GM19395 (cell line): Measurements from ENCODE around the gene GIPC3.
"Not testable (repeated sequence)": the region's sequence is repeated elsewhere in the genome, so short reads cannot be mapped to it uniquely, and the experiment has no call there.

Experiments
- ATAC-seq: cut with Tn5 transposase; IDR thresholded peaks from one replicate; pipeline ENCODE4 v1.9.1; 2021; ENCODE audit warnings: mild to moderate bottlenecking, moderate library complexity; ENCODE audit not compliant: unreplicated experiment

The GIPC3 gene

DNA sequence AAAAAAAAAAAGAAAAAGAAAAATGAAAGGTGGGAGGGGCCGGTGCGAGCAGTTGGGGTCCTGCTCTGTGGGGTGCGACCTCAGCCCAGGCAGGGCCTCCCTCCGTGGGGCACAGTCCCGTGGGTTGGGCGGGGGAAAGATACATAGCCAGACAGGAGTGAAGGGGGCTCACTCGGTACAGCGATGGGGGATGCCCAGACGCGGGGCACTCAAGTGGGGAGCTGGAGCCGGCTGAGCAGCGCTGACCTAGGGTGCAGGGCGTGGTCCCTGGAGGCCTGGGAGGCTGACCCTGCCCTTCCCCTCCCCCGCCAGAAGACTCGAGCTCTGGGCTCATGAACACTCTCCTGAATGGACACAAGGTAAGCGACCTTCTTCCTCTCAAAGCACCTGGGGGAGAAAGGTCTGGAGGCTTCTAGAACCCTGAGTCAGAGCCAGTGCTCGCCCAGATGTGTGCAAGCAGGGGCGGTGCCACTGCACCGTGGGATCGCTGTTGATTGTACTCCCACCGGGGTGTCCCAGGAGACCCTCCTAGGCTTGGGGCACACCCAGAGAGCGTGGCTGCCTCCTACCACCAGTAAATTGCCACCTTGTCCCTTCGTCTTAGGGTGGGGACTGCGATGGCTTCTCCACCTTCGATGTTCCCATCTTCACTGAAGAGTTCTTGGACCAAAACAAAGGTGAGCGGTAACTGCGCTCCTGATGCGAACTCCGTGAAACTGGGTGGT is 9.2 kb upstream of the GIPC3 start:
- no peak for ATAC-seq

DNA sequence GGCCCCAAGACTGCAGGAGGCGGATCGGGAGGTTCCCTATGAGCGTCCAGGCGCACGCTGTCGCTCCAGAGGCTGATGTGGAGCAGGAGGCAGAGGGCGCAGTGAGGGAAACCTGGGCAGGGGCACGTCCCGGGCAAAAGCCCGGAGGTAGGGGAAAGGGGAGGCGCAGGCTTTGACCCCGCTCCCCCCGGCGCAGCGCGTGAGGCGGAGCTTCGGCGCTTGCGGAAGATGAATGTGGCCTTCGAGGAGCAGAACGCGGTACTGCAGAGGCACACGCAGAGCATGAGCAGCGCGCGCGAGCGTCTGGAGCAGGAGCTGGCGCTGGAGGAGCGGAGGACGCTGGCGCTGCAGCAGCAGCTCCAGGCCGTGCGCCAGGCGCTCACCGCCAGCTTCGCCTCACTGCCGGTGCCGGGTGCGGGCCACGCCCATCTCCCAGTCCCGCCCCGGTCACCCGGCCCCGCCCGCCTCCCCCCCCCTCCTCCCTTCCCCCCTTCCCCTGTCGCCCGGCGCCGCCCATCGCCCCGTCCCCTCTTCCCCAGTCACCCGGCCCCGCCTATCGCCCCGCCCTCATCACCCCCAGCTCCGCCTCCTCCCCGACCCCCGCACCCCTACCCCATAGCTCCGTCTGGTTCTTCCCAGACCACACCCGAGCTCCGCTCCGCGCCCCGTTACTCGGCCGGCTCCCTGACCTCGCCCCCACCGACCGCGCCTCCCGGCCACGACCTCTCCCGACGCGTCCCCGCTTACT is 8.4 kb upstream of the GIPC3 start:
- no peak for ATAC-seq

DNA sequence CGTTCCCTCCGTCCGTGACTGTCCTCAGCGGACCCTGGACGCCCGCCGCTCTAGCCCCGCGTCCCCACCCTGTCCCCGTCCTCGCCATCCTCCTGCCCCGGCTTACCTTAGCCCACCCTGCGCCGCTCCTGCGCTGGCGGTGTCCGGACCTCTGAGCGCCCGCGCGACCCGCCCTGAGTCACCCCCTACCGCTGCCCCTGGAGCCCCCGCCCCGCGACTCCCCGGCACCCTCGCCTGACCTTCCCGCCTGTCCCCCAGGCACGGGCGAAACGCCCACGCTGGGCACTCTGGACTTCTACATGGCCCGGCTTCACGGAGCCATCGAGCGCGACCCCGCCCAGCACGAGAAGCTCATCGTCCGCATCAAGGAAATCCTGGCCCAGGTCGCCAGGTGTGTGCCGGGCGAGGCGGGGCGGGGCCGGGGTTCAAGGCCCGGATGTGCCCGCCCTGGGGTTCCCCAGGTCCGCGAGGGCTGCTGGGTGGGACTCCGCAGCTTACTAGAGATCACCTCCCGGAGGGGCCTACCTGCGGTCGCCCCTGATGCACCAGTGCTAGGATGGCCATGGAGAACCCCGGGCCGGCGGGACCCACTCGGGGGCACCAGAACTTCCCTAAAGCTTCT is 7.4 kb upstream of the GIPC3 start:
- no peak for ATAC-seq

DNA sequence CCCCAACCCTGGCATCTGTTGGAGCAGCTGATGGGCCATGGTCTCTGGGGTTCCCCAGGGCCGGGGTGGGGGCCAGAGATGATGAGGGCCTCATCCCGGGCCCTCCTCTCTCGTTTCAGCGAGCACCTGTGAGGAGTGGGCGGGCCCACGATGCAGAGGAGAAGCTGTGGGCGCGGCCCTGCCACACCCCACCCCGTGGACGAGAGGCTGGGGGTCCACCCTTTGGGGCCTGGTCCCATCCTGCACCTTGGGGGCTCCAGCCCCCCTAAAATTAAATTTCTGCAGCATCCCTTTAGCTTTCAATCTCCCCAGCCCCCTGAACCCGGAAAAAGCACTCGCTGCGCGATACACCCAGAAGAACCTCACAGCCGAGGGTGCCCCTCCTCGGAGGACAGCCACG is 6.9 kb upstream of the GIPC3 start:
- ATAC-seq, result no peak

DNA sequence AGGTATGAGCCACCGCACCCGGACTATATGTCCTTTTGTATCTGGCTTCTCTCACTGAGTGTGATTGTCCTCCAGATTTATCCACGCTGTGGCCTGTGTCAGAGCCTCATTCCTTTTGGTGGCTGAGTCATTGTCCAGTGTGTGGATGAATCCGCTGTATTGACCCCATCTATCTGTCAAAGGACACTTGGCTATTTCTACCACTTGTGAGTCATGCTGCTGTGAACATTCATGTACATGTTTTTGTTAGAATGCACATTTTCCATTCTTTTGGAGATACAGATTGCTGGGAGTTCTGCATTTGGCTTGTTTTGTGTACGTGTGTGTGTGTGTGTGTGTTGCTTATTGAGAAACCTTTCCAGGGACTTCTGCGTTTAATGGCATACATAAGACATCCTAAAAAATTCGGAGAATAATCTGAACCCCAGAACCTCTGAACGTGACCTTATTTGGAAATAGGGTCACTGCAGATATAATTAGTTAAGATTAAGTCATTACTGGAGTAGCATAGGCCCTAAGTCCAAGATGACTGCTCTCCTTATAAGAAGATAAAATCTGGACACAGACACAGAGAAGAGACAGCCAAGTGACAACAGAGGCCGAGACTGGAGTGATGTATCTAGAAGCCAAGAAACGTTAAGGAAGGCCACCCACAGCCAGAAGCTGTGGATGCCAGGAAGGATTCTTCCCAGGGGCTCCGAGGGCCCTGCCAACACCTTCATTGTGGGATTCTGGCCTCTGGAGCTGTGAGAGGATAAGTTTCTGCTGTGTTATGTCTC is 4.9 kb upstream of the GIPC3 start:
- ATAC-seq, result no peak

DNA sequence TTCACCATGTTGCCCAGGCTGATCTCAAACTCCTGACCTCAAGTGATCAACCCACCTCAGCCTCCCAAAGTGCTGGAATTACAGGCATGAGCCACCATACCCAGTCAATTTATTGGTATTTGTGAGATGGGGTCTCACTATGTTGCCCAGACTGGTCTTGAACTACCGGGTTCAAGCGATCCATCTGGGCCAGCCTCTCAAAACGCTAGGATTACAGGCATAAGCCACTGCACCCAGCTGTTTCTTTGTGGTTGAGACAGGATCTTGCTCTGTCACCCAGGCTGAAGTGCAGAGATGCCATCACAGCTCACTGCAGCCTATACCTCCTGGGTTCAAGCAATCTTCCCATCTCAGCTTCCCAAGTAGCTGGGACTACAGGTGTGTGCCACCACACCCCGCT is 3.5 kb upstream of the GIPC3 start:
- ATAC-seq, result not testable (repeated sequence)

DNA sequence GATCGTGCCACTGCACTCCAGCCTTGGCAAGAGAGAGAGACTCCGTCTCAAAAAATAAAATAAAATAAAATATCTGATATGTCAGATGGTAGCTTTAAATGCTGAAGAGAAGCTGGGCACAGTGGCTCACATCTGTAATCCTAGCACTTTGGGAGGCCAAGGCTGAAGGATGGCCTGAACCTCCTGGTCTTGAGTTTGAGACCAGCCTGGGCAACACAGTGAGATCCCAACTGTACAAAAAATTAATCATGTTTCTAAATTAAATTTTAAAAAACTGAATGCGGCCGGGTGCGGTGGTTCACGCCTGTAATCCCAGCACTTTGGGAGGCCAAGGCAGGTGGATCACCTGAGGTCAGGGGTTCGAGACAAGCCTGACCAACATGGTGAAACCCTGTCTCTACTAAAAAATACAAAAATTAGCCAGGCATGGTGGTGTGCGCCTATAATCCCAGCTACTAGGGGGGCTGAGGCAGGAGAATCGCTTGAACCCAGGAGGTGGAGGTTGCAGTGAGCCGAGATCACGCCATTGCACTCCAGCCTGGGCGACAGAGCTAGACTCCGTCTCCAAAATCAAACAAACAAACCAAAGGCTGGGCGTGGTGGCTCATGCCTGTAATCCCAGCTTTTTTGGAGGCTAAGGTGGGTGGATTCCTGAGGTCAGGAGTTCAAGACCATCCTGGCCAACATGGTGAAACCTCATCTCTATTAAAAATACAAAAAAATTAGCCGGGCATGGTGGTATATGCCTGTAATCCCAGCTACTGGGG is 1.1 kb upstream of the GIPC3 start:
- ATAC-seq, result not testable (repeated sequence)

DNA sequence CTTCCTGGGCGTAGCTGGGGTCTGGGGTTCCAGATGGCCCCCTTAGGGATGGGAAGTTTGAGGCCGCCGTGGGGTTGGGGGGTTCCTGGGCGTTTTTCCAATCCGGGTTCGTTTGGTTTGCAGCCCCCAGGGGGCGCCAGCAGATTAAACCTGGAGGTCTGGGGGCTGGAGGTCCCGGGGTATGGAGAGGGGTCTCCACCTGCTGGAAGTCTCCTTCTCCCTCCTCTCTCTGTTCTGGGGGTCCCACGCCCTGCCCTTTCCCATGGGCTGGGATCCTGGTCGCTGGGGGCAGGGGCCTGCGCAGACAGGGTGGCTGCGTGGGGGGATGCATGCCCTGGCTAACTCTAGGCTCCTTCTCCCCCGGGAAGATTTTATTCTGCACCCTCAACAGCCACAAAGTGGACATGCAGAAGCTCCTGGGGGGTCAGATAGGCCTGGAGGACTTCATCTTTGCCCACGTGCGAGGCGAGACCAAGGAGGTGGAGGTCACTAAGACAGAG is 899 bp downstream of the GIPC3 start:
- ATAC-seq, result no peak

DNA sequence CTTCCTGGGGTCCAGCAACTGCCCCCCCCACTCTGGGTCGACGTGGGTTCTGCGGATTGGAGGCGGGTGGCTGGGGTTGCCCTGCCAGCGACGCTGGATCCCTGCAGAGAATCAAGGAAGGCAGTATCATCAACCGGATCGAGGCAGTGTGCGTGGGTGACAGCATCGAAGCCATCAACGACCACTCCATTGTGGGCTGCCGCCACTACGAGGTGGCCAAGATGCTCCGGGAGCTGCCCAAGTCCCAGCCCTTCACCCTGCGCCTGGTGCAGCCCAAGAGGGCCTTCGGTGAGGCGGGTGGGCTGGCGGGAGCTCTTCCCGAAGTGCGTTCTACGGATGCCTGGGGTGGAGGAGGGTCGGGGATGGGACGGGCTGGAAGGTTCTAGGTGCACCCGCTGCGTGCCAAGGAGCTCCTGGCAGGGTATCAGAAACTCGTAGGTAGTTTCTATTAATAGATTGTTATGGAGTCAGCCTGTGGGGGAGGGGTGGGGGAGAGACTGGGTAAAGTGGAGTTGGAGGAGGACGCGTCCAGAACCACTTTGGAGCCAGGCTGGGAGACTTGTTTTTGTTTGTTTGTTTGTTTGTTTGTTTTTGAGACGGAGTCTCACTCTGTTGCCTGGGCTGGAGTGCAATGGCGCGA is 1.5 kb downstream of the GIPC3 start:
- ATAC-seq, result no peak

DNA sequence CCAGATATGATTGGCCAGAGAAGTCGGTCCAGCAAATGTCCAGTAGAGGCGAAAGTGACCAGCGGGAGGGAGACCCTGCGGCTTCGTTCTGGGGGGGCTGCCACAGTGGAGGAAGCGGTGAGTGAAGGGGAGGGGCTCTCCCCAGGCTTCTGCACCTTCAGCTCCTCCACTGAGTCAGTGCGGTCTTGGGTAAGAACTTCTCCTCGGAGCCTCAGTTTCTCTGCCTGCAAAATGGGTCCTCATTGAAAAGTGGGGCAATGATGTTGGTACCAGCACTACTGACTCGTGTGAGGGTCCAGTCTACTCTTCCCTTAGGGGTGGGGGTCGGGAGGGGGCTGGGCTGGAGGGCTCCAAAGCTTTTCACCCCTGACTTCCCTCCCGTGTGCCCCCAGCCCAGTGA is 4.2 kb downstream of the GIPC3 start:
- no peak for ATAC-seq

DNA sequence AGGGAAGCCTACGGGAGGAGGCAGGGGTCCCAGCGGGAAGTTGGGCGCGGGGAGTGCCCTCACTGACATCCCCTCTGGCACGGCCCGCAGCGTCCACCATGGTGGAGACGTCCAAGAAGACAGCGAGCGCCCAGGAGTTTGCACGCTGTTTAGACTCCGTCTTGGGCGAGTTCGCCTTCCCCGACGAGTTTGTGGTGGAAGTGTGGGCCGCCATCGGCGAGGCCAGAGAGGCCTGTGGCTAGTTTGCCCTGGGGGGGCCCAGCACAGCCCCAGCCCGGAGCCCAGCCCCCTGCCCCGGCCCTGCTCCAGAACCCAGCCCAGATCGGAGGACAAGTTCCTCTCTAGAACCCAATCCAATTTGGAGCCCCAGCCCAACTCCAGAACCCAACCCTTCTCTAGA is 4.7 kb downstream of the GIPC3 start:
- ATAC-seq, result no peak

DNA sequence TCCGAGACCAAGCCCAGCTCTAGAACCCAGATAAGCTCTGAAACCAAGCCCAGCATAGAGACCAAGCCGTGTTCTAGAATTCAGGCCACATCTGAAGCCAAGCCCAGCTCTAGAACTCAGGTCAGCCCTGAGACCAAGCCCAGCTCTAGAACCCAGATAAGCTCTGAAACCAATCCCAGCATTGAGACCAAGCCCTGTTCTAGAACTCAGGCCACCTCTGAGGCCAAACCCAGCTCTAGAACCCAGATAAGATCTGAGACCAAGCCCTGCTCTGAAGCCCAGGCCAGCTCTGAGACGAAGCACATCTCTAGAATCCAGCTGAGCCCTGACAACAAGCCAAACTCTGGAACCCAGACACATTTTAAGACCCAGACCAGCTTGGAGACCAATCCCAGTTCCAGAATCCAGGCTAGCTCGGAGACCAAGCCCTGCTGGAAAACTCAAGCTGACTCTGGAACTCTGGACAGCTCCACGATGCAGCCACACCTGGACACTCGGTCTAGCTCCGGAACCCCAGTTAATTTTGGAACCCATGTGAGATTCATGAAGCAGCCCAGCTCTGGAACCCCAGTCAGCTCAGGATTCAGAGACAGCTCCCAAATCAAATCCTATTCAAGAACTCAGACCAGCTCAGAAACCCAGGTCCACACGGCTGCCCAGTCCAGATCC is 5.8 kb downstream of the GIPC3 start:
- ATAC-seq, result no peak

DNA sequence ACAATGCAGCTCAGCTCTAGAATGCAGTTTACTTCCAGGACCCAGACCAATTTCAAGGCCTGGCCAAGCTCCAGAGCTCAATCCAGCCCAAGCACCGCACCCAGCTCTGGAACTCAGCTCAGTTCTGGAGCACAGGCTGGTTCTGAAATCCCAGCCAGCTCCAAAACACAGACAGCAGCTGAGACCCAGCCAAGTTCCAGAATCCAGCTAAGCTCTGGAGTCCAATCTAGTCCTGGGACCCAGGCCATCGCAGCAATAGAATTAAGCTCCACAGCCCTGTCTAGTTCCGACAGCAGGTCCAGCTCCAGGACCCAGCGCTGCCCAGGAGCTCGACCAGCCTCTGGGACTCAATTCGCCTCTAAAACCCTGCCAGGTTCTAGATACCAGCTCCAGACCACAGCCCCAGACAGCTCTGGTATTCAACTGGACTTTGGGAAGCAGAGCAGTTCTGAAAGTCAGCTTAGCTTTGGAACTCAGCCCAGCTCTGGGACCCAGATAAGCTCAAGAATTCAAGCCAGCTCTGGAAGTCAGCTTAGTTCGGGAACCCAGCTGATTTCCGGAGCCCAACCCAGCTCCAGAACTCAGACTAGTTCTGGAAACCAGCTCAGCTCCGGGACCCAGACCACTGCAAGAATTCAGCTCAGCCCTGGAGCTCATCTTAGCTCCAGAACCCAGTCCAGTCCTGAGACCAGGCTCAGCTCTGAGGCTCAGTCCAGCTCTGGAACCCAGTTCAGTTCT is 6.8 kb downstream of the GIPC3 start:
- ATAC-seq, result no peak

DNA sequence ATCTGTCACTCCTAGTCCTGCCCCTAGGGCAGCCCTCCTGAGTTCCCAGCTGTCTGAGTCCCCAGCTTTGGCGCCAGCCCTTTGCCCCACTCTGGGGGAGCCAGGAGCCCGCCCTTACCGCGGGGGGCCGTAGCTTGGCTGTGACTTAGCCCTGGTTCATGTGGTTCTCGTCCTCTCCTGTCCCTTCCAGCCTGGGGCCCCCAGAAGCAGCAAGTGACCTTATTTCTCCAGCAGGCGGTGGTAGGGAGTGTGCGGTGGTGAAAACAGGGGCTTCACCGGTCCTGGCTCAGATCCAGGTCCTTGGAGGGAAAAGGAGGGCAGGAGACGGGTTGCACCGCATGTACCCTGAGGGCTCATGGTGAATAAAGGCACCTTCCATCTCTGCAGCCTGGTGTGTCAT is 7.9 kb downstream of the GIPC3 start:
- ATAC-seq, result no peak

DNA sequence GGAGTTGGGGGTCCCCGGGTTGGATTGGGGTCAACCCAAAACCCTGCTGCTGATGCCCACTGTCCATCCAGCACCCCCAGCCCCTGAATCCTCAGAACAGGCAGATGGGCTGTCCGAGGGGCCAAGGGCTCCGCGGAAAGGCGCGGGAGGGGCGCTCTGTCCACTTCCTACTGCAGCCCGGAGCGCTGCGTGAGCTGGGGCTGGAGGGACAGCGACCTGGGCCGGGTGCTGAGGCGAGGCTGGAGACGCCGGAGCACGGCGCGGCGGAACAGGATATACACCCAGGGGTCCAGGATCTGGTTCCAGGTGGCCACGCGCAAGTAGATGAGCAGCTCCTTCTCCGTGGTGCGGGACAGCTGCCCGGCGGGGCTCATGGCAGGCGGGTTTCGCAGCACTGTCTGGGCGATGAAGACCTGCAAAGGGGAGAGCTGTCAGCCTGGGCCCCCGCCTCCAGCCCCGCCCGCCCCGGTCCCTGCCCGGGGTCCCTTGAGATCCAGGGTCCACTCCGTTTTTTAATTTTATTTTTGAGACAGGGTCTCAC is 10.3 kb downstream of the GIPC3 start:
- no peak for ATAC-seq

DNA sequence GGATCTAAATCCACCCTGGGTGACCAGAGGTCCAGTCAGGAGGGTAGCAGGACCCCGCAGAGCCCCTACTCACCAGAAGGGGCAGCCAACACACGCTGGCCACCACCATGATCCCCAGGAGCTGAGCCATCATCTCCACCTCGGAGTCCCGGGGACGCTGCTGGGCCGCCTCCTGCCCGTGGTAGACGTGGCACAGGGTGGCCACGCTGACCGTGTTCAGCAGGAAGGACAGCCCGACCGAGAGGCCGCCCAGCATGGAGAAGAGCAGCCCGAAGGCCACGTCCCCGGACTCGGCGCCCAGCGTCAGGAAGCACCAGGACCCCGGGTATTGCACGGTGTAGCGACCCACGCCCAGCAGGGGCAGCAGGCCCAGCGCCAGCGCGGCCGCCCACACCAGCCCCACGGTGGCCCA is 14.5 kb downstream of the GIPC3 start:
- ATAC-seq, result no peak

DNA sequence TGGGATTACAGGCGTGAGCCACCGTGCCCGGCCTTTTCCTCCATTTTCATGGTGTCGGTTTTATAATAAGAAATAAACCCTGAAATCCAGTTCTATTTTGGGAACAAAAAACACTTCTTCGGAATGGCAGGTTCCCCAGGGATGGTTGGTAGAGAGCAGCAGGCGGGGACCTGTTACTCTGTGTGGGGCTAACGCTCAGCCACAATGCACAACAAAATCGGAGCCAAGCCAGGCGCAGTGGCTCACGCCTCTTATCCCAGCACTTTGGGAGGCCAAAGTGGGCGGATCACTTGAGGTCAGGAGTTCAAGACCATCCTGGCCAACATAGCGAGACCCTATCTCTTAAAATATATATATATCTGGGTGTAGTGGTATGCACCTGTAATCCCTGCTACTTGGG is 15.7 kb downstream of the GIPC3 start:
- no peak for ATAC-seq

DNA sequence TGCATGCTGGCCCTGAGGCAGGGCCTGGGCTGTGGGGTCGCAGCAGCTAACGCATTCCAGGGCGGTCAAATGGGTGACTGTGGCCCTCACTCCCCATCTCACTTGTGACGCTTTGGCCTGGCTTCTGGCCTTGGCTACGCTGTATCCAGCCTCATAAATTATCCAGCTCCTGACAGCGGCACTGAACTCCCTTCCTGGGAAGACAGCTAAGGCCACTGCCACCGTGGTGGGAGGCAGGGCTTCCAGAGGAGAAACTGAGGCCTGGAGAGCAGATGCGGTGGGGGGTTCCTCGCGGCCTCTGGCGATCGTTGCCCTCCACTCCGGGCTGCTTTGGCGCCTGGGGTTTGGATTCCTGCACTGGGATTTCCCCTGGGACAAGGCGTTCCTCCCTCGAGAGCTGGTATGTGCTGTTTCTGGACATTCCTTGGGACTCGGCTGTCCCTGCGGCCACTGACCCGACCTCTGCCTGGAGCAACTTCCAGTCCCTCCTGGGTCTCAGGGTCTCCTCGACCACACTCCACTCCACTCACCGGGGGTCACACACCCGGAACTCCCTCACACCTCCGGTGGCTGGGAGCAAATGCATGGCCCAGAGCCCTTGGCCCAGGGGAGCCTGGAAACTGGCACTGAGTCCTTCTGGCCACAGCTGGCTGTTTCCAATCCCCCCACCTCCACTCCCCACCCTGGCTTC is 18.0 kb downstream of the GIPC3 start:
- ATAC-seq, result no peak
